ENCODE measurements around the gene ZNF526.

Gene ZNF526

DNA sequence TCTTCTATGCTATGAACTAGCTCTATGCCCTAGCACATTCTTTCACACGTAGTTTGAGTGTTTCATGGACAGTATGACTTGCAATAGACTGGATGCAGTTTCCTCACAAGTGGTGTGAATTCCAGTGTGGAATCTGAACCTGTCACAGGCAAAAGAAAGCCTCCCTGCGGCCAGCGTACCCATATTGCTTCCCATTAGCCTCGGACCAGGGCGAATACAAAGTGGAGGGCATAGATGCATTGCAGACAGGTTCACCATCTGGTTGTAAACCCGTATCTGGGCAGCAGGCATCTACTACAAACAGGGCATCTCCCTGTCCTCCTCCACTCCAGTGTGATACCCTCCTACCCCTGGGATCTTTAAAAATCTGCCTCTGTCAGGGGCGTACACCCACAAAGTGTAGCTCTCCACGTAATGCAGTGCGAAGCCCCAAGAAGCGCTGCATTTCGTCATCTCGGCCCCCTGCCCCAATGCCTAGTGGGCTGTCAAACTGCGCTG lies 47.6 kb downstream of the ZNF526 start:
- no peak for DNase-seq (ENCODE audit: low spot score)
- in situ Hi-C loops (cut with MboI; ENCODE audit: low pct_unique_long_range_greater_than_20kb, low sequenced_read_pairs, unreplicated experiment): no loop called here
- TF ChIP-seq, protein P1, sequence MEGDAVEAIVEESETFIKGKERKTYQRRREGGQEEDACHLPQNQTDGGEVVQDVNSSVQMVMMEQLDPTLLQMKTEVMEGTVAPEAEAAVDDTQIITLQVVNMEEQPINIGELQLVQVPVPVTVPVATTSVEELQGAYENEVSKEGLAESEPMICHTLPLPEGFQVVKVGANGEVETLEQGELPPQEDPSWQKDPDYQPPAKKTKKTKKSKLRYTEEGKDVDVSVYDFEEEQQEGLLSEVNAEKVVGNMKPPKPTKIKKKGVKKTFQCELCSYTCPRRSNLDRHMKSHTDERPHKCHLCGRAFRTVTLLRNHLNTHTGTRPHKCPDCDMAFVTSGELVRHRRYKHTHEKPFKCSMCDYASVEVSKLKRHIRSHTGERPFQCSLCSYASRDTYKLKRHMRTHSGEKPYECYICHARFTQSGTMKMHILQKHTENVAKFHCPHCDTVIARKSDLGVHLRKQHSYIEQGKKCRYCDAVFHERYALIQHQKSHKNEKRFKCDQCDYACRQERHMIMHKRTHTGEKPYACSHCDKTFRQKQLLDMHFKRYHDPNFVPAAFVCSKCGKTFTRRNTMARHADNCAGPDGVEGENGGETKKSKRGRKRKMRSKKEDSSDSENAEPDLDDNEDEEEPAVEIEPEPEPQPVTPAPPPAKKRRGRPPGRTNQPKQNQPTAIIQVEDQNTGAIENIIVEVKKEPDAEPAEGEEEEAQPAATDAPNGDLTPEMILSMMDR (IDR thresholded peaks at IDR 0.05; ENCODE audit: extremely low read depth, insufficient read depth, missing control alignments): no peak

DNA sequence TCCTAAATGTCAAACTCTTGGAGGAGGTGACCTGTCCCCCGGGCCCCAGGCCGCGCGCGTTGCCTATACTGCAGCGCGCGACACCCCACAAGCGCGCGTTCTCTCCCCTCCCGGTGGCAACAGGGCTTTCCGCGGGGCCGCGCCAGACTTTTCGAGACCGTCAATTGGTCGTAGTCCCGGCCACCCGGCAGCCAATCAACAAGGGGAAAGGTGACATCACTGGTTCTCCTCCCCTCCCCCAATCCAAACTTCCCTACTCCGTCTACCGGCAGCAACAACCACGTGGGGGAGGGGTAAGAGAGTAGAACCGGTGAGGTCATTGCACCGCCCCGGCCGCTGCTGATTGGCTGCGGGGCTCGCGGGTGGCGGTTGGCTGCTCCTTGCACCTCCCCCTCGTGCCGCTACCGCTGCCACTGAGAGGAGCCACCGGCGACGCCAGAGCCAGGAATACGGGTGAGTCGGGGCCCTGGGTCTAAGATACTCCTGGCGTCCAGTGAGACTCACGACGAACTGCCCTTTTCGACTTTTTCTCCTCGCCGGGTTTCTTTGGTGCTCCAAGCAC lies 48.1 kb downstream of the ZNF526 start:
- TF ChIP-seq, protein P1 (IDR thresholded peaks at IDR 0.05; ENCODE audit: extremely low read depth, insufficient read depth, missing control alignments): no peak
- DNase-seq (ENCODE audit: low spot score): peak; percentile 93
- in situ Hi-C loops (cut with MboI; ENCODE audit: low pct_unique_long_range_greater_than_20kb, low sequenced_read_pairs, unreplicated experiment): no loop called here

DNA sequence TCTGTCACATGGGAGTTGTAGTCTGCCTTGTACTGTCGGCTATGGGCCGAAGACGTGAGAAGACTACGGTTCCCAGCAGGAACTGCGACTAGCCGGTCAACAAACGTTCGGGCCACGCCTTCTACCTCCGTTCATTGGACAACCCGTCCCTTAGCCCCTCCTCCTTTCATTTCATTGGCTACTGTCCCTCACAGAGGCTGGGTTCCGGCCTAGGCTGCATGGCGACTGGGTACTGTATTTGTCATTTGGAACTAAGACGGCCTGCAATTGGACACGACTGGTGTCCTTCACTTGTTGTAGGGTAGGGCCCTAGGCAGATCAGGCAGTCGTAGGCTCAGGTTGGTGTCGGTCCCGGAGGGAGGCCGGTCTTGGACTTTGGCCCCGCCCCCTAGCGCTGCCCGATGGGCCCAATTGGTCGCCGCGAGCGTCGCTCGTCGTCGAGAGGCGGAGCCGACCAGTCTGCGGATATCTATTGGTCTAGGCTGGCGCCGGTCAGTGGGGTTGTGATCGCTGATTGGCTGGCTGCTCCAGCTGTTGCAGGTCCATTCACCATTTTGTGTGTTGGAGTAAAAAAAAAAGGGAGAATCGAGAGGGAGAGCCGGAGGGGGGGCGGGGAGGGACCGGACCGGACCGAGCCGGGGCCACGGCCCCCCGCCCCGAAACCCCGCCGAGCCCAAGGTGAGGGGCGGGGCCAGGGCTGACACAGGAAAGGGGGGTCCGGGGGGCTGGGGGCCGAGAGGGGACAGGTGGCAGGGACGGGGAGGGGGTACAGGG lies 48.8 kb downstream of the ZNF526 start, which contains the start of gene CIC:
TSS of gene CIC (plus strand) at position 549 of the 774 bp plus-strand sequence. CDS start 2,532 bp downstream, outside the sequence.
- TF ChIP-seq, protein P1 (IDR thresholded peaks at IDR 0.05; ENCODE audit: extremely low read depth, insufficient read depth, missing control alignments): no peak
- in situ Hi-C loops (cut with MboI; ENCODE audit: low pct_unique_long_range_greater_than_20kb, low sequenced_read_pairs, unreplicated experiment): no loop called here
- peak; percentile 97 for DNase-seq (ENCODE audit: low spot score)

DNA sequence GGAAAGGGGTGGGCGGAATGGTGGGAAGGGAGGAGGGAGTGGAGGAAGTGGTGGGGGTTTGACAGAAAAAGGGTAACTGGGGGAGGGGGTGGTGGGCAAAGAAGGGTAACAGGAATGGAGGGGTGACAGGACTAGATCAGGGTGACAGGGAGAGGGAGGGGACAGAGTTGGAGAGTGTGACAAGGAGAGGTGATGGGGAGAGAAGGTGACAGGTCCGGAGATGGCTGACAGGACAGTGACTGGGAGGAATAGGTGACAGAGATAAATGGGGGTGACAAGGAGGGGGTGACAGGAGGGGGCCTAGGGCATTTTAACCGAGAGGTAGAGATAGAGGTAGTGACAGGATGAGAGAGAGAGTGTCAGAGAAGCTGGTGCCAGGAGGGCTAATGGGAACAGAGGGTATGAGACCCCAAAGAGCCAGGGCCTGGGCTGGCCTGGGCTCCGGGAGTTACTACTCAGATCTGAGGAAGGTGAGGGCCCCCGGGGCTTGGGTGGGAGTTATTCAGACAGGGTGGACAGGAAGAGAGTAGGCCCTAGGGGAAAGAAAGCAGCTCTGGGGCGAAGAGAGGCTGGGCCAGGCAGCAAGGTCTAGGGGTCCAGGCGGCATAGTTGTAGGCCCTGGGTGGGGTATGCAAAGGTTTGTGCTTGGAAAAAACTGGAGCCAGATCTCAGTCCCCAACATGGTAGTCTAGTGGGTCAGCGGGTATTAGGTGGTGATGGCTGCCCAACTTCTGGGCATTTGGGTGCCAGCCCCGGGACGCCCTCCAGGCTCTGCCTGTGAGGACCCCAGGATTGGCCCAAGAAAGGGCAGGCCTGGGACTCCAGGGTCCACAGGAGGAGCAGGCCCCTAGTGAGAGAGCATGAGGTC lies 49.6 kb downstream of the ZNF526 start:
- TF ChIP-seq, protein P1 (IDR thresholded peaks at IDR 0.05; ENCODE audit: extremely low read depth, insufficient read depth, missing control alignments): no peak
- in situ Hi-C loops (cut with MboI; ENCODE audit: low pct_unique_long_range_greater_than_20kb, low sequenced_read_pairs, unreplicated experiment): no loop called here
- no peak for DNase-seq (ENCODE audit: low spot score)

DNA sequence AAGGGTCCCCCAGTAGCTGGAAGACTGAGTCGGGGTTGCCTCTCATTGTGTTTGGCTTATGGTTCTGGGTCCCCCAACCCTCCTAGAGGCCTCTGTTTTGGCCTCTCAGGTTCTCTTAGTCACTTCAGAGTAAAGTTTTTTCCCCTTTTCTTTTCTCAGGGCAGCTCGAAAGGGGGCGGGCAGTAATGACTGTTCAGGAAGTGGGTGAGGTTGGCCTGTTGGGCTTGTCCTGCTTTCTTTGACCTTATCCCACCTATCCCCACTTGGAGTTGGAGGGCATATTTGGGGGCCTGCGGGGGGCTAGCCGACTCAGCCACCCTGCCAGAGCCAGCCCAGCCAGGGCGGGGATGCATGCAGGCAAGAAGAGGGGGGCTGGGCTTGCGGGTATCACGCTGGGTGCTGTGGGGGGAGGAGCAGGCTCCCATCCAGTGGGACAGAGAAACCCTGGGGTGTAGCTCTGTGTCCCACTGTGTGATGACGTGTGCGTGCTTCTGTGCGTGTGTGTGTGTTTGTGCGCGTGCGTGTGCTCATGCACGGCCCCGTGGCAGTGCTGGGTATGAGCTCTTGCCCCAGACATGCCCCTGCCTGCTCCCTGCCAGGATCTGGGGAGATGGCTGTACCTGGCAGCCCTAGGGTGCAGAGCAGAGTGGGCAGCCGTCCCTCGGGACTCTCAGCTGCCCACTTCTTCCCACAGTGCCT lies 50.4 kb downstream of the ZNF526 start:
- TF ChIP-seq, protein P1 (IDR thresholded peaks at IDR 0.05; ENCODE audit: extremely low read depth, insufficient read depth, missing control alignments): no peak
- in situ Hi-C loops (cut with MboI; ENCODE audit: low pct_unique_long_range_greater_than_20kb, low sequenced_read_pairs, unreplicated experiment): no loop called here
- peak; percentile 70 for DNase-seq (ENCODE audit: low spot score)

DNA sequence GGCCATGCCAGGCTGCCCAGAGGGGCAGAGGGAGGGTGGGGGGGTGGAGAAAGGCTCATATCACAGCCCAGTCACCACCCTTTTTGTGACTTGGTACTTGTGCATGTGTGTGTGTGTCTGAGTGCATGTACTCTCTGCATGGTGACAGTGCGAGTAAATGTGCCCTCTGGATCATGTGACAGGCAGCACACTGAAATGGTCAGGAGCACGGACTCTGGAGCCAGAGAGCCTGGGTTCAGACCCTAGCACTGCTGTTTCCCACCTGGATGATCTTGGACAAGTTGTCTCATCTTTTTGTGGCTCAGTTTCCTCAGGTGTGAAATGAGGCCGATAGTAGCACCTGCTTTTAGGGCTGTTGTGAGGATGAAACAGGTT lies 50.9 kb downstream of the ZNF526 start:
- TF ChIP-seq, protein P1 (IDR thresholded peaks at IDR 0.05; ENCODE audit: extremely low read depth, insufficient read depth, missing control alignments): no peak
- in situ Hi-C loops (cut with MboI; ENCODE audit: low pct_unique_long_range_greater_than_20kb, low sequenced_read_pairs, unreplicated experiment): no loop called here
- no peak for DNase-seq (ENCODE audit: low spot score)

Measured in GM13977 (cell line).